ENCODE data around the gene GNRH2. TPM values are rescaled to one million over a fixed set of nuclear protein-coding genes. Genes with fewer than 3 reads are reported as not detected.

The GNRH2 gene
- total and polyA plus RNA-seq, 2 donors (not counting 3 experiments of a cell fraction or from before 2014, with no cell fraction given): 1.9 TPM; not detected in 1

DNA sequence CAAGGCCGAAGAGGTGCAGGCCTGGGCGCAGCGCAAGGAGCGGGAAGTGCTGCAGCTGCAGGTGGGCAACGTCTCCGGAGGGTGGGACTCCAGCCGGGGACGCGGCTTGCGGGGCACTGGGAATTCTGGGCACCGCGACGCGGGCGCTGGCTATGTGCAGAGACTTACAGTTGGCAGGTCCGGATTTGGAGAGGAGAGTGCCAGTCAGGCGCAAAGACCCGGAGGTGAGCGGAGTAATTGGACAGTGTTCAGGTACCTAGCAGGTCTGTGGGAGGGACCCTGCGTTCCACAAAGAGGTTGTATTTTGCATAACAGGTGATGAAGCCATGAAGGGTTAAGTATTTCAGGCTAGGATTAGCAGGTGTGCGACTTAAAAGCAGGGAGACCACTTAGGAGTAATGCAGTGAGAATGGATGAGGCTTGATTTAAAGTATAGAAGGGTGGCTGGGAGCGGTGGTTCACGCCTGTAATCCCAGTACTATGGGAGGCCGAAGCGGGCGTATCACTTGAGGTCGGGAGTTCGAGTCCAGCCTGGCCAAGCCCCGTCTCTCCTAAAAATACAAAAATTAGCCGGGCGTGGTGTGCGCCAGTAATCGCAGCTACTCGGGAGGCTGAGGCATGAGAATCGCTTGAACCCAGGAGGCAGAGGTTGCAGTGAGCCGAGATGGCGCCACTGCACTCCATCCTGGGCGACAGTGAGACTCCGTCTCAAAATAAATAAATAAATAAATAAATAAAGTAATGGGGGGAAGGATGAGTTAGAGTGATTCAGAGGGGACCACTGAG, 3.4 kb downstream of the GNRH2 start:
- peaks cover 9% of the 10 kb centered on the region for H3K79me2 ChIP-seq (ENCODE audit: control insufficient read depth, insufficient read depth, low read length)
- ChIA-PET CTCF (no interaction called here), POLR2A (no interaction called here)
- TF ChIP-seq EZH2 (IDR thresholded peaks at IDR 0.05; ENCODE audit: borderline replicate concordance, low read depth, low read length, severe bottlenecking) (no peak), JUN (IDR thresholded peaks at IDR 0.05; ENCODE audit: borderline replicate concordance, insufficient read depth, insufficient read length, low read depth) (no peak), MYC (IDR thresholded peaks at IDR 0.05; ENCODE audit: low read depth, low read length) (no peak), POLR2AphosphoS5 (IDR thresholded peaks at IDR 0.05; ENCODE audit: insufficient read depth, low read depth, low read length) (no peak), GATA2 (IDR thresholded peaks at IDR 0.05; ENCODE audit: insufficient read depth, insufficient read length, low read depth, low read length) (no peak), POLR2A (IDR thresholded peaks at IDR 0.05; ENCODE audit: low read depth, low read length) (no peak), FOS (IDR thresholded peaks at IDR 0.05; ENCODE audit: borderline replicate concordance, insufficient read depth, low read length) (no peak)
- TF ChIP-seq, protein P1, sequence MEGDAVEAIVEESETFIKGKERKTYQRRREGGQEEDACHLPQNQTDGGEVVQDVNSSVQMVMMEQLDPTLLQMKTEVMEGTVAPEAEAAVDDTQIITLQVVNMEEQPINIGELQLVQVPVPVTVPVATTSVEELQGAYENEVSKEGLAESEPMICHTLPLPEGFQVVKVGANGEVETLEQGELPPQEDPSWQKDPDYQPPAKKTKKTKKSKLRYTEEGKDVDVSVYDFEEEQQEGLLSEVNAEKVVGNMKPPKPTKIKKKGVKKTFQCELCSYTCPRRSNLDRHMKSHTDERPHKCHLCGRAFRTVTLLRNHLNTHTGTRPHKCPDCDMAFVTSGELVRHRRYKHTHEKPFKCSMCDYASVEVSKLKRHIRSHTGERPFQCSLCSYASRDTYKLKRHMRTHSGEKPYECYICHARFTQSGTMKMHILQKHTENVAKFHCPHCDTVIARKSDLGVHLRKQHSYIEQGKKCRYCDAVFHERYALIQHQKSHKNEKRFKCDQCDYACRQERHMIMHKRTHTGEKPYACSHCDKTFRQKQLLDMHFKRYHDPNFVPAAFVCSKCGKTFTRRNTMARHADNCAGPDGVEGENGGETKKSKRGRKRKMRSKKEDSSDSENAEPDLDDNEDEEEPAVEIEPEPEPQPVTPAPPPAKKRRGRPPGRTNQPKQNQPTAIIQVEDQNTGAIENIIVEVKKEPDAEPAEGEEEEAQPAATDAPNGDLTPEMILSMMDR (IDR thresholded peaks at IDR 0.05; ENCODE audit: extremely low read depth in 1 of 2, insufficient read depth in 1 of 2, low read depth in 1 of 2, low read length in 2 of 2): no peak
- TF ChIP-seq, protein P2, sequence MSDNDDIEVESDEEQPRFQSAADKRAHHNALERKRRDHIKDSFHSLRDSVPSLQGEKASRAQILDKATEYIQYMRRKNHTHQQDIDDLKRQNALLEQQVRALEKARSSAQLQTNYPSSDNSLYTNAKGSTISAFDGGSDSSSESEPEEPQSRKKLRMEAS (IDR thresholded peaks at IDR 0.05; ENCODE audit: insufficient read depth, insufficient read length): no peak
- no peaks in the 10 kb centered on the region for H3K9me1 ChIP-seq (replicated peaks; ENCODE audit: control insufficient read depth, extremely low read depth, insufficient read depth, low read length)
- H2AFZ ChIP-seq (ENCODE audit: low read depth, low read length): peak overlapping the region; percentile 42
- H3K9me3 ChIP-seq (replicated peaks; ENCODE audit: control insufficient read depth, insufficient read depth, low read length): no peaks in the 10 kb centered on the region
- H3K9ac ChIP-seq (replicated peaks; ENCODE audit: extremely low read depth, insufficient read depth, low read length): peak overlapping the region; percentile 28
- H3K4me2 ChIP-seq (ENCODE audit: insufficient read depth, low read length): peak overlapping the region; percentile 87
- dilution Hi-C loops (cut with MboI; ENCODE audit: extremely low pct_ligation_motif_present, low sequenced_read_pairs) (no loop called here), intact Hi-C loops (cut with micrococcal nuclease) (loop anchor here (5.0 kb wide), 1 partner anchor 175 kb away; the partner anchor contains the start of gene PTPRA)
- H4K20me1 ChIP-seq (replicated peaks; ENCODE audit: control insufficient read depth, extremely low read depth, insufficient read depth, low read length): no peaks in the 10 kb centered on the region
- H3K4me3 ChIP-seq (replicated peaks in 1 of 3; ENCODE audit: insufficient read depth in 1 of 3, low read depth in 1 of 3, low read length in 3 of 3): peak overlapping the region; percentile 58 to 93 (median 63)
- H3K4me1 ChIP-seq (ENCODE audit: control insufficient read depth, extremely low read depth, insufficient read depth, low read length): peaks cover 12% of the 10 kb centered on the region
- BruUV-seq (replicated peaks): no TSS peak
- H3K27me3 ChIP-seq (ENCODE audit: control insufficient read depth in 2 of 2, insufficient read depth in 2 of 2, low read length in 2 of 2): no peaks in the 10 kb centered on the region
- peaks cover 3 to 16% of the 10 kb centered on the region in 2 experiments for H3K36me3 ChIP-seq (ENCODE audit: control insufficient read depth in 2 of 2, extremely low read depth in 1 of 2, insufficient read depth in 2 of 2, low read length in 2 of 2)
- DNase-seq (ENCODE audit: low read depth, low spot score) (no peak), FAIRE-seq (no peak)
- H3K27ac ChIP-seq (ENCODE audit: insufficient read depth, low read depth, low read length): no peak overlapping the region
